ENCODE data around the gene APBA3. TPM values are rescaled to one million over a fixed set of nuclear protein-coding genes. Genes with fewer than 3 reads are reported as not detected.

Gene APBA3
- total and polyA plus RNA-seq, 2 experiments from 2014 or later = 17.2 to 31.8 TPM

DNA sequence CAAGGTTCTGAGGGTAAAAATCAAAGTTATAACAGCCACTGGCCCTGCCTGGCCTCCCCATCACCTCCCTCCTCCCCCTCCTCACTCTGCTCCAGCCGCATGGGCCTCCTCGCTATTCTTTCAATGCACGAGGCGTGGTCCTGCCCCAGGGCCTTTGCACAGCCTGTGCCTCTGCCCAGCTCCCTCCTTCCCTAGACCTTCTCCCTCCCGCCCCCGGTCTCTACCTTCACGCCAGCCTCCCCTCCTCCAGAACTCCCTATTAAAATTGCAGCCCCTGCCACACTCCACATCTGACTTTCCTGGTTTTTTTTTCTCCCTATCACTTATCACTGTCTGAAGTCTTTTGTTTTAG lies 7.2 kb upstream of the APBA3 start (continued):
- TF ChIP-seq, protein P1, sequence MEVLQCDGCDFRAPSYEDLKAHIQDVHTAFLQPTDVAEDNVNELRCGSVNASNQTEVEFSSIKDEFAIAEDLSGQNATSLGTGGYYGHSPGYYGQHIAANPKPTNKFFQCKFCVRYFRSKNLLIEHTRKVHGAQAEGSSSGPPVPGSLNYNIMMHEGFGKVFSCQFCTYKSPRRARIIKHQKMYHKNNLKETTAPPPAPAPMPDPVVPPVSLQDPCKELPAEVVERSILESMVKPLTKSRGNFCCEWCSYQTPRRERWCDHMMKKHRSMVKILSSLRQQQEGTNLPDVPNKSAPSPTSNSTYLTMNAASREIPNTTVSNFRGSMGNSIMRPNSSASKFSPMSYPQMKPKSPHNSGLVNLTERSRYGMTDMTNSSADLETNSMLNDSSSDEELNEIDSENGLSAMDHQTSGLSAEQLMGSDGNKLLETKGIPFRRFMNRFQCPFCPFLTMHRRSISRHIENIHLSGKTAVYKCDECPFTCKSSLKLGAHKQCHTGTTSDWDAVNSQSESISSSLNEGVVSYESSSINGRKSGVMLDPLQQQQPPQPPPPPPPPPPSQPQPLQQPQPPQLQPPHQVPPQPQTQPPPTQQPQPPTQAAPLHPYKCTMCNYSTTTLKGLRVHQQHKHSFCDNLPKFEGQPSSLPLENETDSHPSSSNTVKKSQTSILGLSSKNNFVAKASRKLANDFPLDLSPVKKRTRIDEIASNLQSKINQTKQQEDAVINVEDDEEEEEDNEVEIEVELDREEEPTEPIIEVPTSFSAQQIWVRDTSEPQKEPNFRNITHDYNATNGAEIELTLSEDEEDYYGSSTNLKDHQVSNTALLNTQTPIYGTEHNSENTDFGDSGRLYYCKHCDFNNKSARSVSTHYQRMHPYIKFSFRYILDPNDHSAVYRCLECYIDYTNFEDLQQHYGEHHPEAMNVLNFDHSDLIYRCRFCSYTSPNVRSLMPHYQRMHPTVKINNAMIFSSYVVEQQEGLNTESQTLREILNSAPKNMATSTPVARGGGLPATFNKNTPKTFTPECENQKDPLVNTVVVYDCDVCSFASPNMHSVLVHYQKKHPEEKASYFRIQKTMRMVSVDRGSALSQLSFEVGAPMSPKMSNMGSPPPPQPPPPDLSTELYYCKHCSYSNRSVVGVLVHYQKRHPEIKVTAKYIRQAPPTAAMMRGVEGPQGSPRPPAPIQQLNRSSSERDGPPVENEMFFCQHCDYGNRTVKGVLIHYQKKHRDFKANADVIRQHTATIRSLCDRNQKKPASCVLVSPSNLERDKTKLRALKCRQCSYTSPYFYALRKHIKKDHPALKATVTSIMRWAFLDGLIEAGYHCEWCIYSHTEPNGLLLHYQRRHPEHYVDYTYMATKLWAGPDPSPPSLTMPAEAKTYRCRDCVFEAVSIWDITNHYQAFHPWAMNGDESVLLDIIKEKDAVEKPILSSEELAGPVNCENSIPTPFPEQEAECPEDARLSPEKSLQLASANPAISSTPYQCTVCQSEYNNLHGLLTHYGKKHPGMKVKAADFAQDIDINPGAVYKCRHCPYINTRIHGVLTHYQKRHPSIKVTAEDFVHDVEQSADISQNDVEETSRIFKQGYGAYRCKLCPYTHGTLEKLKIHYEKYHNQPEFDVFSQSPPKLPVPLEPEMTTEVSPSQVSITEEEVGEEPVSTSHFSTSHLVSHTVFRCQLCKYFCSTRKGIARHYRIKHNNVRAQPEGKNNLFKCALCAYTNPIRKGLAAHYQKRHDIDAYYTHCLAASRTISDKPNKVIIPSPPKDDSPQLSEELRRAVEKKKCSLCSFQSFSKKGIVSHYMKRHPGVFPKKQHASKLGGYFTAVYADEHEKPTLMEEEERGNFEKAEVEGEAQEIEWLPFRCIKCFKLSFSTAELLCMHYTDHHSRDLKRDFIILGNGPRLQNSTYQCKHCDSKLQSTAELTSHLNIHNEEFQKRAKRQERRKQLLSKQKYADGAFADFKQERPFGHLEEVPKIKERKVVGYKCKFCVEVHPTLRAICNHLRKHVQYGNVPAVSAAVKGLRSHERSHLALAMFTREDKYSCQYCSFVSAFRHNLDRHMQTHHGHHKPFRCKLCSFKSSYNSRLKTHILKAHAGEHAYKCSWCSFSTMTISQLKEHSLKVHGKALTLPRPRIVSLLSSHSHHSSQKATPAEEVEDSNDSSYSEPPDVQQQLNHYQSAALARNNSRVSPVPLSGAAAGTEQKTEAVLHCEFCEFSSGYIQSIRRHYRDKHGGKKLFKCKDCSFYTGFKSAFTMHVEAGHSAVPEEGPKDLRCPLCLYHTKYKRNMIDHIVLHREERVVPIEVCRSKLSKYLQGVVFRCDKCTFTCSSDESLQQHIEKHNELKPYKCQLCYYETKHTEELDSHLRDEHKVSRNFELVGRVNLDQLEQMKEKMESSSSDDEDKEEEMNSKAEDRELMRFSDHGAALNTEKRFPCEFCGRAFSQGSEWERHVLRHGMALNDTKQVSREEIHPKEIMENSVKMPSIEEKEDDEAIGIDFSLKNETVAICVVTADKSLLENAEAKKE (CRISPR knock-in tag; IDR thresholded peaks at IDR 0.05) = no peak
- TF ChIP-seq JUNB (IDR thresholded peaks at IDR 0.05; ENCODE audit: unreplicated experiment) (no peak), NANOG (IDR thresholded peaks at IDR 0.05; ENCODE audit: borderline replicate concordance) (no peak), EZH2 (IDR thresholded peaks at IDR 0.05; ENCODE audit: low read depth, unreplicated experiment) (no peak), ZNF331 (CRISPR knock-in tag; IDR thresholded peaks at IDR 0.05; ENCODE audit: low read depth) (no peak), STAT1 (IDR thresholded peaks at IDR 0.05; ENCODE audit: unreplicated experiment) (no peak)

DNA sequence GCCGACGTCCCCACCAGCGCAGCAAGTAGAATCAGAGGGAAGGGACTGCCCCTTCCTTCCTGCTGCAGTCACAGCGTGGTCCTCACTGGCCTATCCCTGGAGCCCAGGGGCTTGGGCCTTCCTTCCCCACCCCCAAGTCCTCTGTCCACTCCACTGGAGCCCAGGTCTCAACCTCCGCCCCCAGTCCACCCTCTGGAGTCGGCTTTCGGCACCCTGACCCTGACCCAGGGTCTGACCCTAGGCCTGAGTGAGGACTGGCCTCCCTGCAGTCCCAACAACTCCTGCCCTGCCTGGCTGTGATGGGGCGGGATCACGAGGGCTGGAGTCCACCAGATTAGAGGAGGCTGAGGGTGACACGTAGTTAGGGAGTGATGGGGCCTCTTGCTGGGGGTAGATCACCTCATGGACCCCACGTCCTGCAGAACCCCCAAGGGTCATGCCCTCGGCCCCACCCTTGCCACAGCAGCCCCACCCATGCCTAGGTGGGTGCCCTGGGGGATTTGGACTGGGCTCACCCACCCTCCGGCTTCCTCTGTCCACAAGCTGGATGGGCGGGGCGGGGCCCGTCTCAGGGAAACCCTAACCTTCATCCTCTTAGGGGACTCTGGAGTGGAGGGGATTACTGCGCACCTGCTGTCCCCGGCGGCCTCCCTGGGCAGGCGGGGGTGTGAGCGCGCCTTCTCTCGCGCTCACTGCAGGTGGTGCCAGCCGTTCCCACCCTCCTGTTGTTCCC lies 6.7 kb upstream of the APBA3 start:
- H3K36me3 ChIP-seq (ENCODE audit: insufficient read depth) = no peaks in the 10 kb centered on the region
- no peaks in the 10 kb centered on the region for H3K4me1 ChIP-seq (ENCODE audit: insufficient read depth)
- H3K4me2 ChIP-seq = no peak overlapping the region
- ATAC-seq (no peak), DNase-seq (ENCODE audit: low spot score) (no peak)
- H3K27me3 ChIP-seq (ENCODE audit: insufficient read depth) = no peaks in the 10 kb centered on the region
- peaks cover 4% of the 10 kb centered on the region for H3K27me3 Mint-ChIP-seq (ENCODE audit: insufficient read depth, low read depth, poor library complexity)
- H3K36me3 Mint-ChIP-seq (ENCODE audit: low read depth) = peaks cover 9% of the 10 kb centered on the region
- H3K4me3 Mint-ChIP-seq = no peak overlapping the region
- no peak overlapping the region for H3K27ac Mint-ChIP-seq
- H4K20me1 ChIP-seq (replicated peaks; ENCODE audit: insufficient read depth) = no peaks in the 10 kb centered on the region; the same call in 1 of the 2 replicates
- H3K9me3 Mint-ChIP-seq = no peaks in the 10 kb centered on the region; the same call in 1 of the 3 replicates
- peaks cover 7% of the 10 kb centered on the region; the same call in 1 of the 2 replicates for H3K79me2 ChIP-seq (replicated peaks; ENCODE audit: insufficient read depth)
- H3F3A ChIP-seq (replicated peaks; ENCODE audit: low read depth) = 0 out of 2 replicates have a peak, but pooled peaks cover 4% of the 10 kb centered on the region
- no peak overlapping the region for H3K4me3 ChIP-seq
- no peaks in the 10 kb centered on the region; the same call in 1 of the 2 replicates for H3K9me2 ChIP-seq (ENCODE audit: insufficient read depth)
- peaks cover 8% of the 10 kb centered on the region for H3K4me1 Mint-ChIP-seq
- H3K27ac ChIP-seq (ENCODE audit: low read depth) = no peak overlapping the region
- H2AFZ ChIP-seq = no peak overlapping the region
- TF ChIP-seq EZH2 (IDR thresholded peaks at IDR 0.05; ENCODE audit: low read depth, unreplicated experiment) (no peak), ZNF114 (CRISPR knock-in tag; IDR thresholded peaks at IDR 0.05) (no peak), CREB1 (CRISPR knock-in tag; IDR thresholded peaks at IDR 0.05; ENCODE audit: low read depth) (no peak), POLR2AphosphoS5 (IDR thresholded peaks at IDR 0.05; ENCODE audit: low read depth) (no peak), NANOG (IDR thresholded peaks at IDR 0.05; ENCODE audit: borderline replicate concordance) (no peak), JUNB (IDR thresholded peaks at IDR 0.05; ENCODE audit: unreplicated experiment) (no peak)
- TF ChIP-seq, protein P2, sequence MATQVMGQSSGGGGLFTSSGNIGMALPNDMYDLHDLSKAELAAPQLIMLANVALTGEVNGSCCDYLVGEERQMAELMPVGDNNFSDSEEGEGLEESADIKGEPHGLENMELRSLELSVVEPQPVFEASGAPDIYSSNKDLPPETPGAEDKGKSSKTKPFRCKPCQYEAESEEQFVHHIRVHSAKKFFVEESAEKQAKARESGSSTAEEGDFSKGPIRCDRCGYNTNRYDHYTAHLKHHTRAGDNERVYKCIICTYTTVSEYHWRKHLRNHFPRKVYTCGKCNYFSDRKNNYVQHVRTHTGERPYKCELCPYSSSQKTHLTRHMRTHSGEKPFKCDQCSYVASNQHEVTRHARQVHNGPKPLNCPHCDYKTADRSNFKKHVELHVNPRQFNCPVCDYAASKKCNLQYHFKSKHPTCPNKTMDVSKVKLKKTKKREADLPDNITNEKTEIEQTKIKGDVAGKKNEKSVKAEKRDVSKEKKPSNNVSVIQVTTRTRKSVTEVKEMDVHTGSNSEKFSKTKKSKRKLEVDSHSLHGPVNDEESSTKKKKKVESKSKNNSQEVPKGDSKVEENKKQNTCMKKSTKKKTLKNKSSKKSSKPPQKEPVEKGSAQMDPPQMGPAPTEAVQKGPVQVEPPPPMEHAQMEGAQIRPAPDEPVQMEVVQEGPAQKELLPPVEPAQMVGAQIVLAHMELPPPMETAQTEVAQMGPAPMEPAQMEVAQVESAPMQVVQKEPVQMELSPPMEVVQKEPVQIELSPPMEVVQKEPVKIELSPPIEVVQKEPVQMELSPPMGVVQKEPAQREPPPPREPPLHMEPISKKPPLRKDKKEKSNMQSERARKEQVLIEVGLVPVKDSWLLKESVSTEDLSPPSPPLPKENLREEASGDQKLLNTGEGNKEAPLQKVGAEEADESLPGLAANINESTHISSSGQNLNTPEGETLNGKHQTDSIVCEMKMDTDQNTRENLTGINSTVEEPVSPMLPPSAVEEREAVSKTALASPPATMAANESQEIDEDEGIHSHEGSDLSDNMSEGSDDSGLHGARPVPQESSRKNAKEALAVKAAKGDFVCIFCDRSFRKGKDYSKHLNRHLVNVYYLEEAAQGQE (IDR thresholded peaks at IDR 0.05; ENCODE audit: unreplicated experiment) = no peak

All from GM23338 (cell line).